PC-3 (cell line): ENCODE results near the gene TMEM81. TPM values are rescaled to one million over a fixed set of nuclear protein-coding genes. Genes with fewer than 3 reads are reported as not detected.

Source experiments
- ATAC-seq: fragments of 200-7000 bp; cut with Tn5 transposase; 2 replicates; pipeline ENCODE4 v1.9.1; 2020; ENCODE audit warnings: mild to moderate bottlenecking, moderate library complexity
- BruUV-seq: library from RNA; stranded (reverse); fragments of 400-500 nt; replicated peaks from 2 replicates; lab custom pipeline; 2021; lab: Mats Ljungman, UMichigan
- CTCF ChIA-PET: fragments of 300-600 bp; sonication (Branson Sonifier 250); formaldehyde crosslinking; loops from one replicate; lab custom pipeline; 2022; ENCODE audit warnings: antibody characterized with exemption; lab: Charles Lee
- POLR2A ChIA-PET: fragments of 300-600 bp; sonication (Branson Sonifier 250); formaldehyde crosslinking; loops from one replicate; lab custom pipeline; 2022; ENCODE audit warnings: antibody characterized with exemption; ENCODE audit not compliant: unreplicated experiment; lab: Charles Lee
- DNase-seq: peaks from one replicate; pipeline ENCODE4 v3.0.0-alpha.2; 2015
- H2AFZ ChIP-seq: fragments of 300-600 bp; sonication (generic); 2 replicates; pipeline ENCODE4 v1.6.0; 2016; ENCODE audit warnings: antibody characterized with exemption, low read length
- H3F3A ChIP-seq: fragments of 300-600 bp; sonication (generic); one replicate; pipeline ENCODE4 v1.6.0; 2017; ENCODE audit warnings: antibody characterized with exemption, low read length, control low read depth, mild to moderate bottlenecking; ENCODE audit not compliant: unreplicated experiment
- H3K27ac ChIP-seq: fragments of 300-600 bp; sonication (generic); 2 replicates; pipeline ENCODE4 v1.5.1; 2016; ENCODE audit warnings: mild to moderate bottlenecking, low read length
- H3K27me3 ChIP-seq: fragments of 300-600 bp; sonication (generic); 2 replicates; pipeline ENCODE4 v1.6.1; 2016; ENCODE audit warnings: low read length, mixed read lengths
- H3K36me3 ChIP-seq: fragments of 300-600 bp; sonication (generic); 2 replicates; pipeline ENCODE4 v1.6.1; 2016; ENCODE audit warnings: low read depth, mixed run types, low read length, mixed read lengths
- H3K4me1 ChIP-seq: fragments of 300-600 bp; sonication (generic); 2 replicates; pipeline ENCODE4 v1.5.1; 2016; ENCODE audit warnings: low read length; ENCODE audit not compliant: insufficient read depth
- H3K4me2 ChIP-seq: fragments of 300-600 bp; sonication (generic); 2 replicates; pipeline ENCODE4 v1.6.0; 2016; ENCODE audit warnings: low read length
- H3K4me3 ChIP-seq: fragments of 300-600 bp; sonication (generic); 2 replicates; pipeline ENCODE4 v1.5.1; 2016; ENCODE audit warnings: mild to moderate bottlenecking, low read length, mixed read lengths
- H3K79me2 ChIP-seq: fragments of 300-600 bp; sonication (generic); 2 replicates; pipeline ENCODE4 v1.6.1; 2017; ENCODE audit warnings: low read length, mixed read lengths
- H3K9ac ChIP-seq: fragments of 300-600 bp; sonication (generic); 2 replicates; pipeline ENCODE4 v1.6.0; 2016; ENCODE audit warnings: mild to moderate bottlenecking, low read length
- H3K9me2 ChIP-seq: fragments of 300-600 bp; sonication (generic); replicated peaks from 2 replicates; pipeline ENCODE4 v1.6.1; 2016; ENCODE audit warnings: mixed run types, low read length, mixed read lengths
- H3K9me3 ChIP-seq: fragments of 300-600 bp; sonication (generic); 2 replicates; pipeline ENCODE4 v1.6.1; 2016; ENCODE audit warnings: low read length, mixed read lengths
- H4K20me1 ChIP-seq: fragments of 300-600 bp; sonication (generic); 2 replicates; pipeline ENCODE4 v1.6.1; 2016; ENCODE audit warnings: low read length, mixed read lengths
- CTCF ChIP-seq: fragments of 300-600 bp; sonication (generic); conservative IDR thresholded peaks from 2 replicates; pipeline ENCODE4 v1.5.1; 2017; ENCODE audit warnings: antibody characterized with exemption, low read depth, mild to moderate bottlenecking, low read length
- EZH2 ChIP-seq: fragments of 300-600 bp; sonication (generic); IDR thresholded peaks from one replicate; pipeline ENCODE4 v1.6.1; 2017; ENCODE audit warnings: antibody characterized with exemption, mild to moderate bottlenecking, low read length; ENCODE audit not compliant: unreplicated experiment
- EZH2phosphoT487 ChIP-seq: fragments of 300-600 bp; sonication (generic); IDR thresholded peaks from 2 replicates; pipeline ENCODE4 v1.6.1; 2018; ENCODE audit warnings: mild to moderate bottlenecking, antibody characterized with exemption, low read length, borderline replicate concordance
- intact Hi-C: fragments of 100-400 bp; cut with micrococcal nuclease; formaldehyde crosslinking; loops from 2 replicates; pipeline ENCODE4 v1.9.0; 2023
- total RNA-seq: library from RNA; depleted of rRNA; stranded (reverse); fragments of >200 nt; gene quantifications from 2 replicates; pipeline ENCODE4 v1.2.3, GENCODE V29; 2014

TMEM81 gene
- total RNA-seq, 1 experiment from 2014 or later = 6.3 TPM

- H3K9me2 ChIP-seq = no peaks in the 10 kb centered on the region
- H3K27ac ChIP-seq = no peak overlapping the region
- BruUV-seq = no TSS peak
- H3K36me3 ChIP-seq = no peaks in the 10 kb centered on the region
- H3K4me2 ChIP-seq = no peak overlapping the region
- H3K4me1 ChIP-seq = no peaks in the 10 kb centered on the region
- H3K79me2 ChIP-seq = no peaks in the 10 kb centered on the region
- ChIA-PET POLR2A (no interaction called here), CTCF (no interaction called here)
- H3F3A ChIP-seq = no peaks in the 10 kb centered on the region
- no peaks in the 10 kb centered on the region for H3K27me3 ChIP-seq
- H2AFZ ChIP-seq = no peak overlapping the region
- no peak for DNase-seq
- ATAC-seq = no peak
- intact Hi-C loops = no loop called here
- H4K20me1 ChIP-seq = no peaks in the 10 kb centered on the region
- no peaks in the 10 kb centered on the region for H3K9me3 ChIP-seq
- no peak overlapping the region for H3K4me3 ChIP-seq
- TF ChIP-seq EZH2 = no peak
- no peak for TF ChIP-seq CTCF
- no peak overlapping the region for H3K9ac ChIP-seq
These were observed 45.3 kb upstream of the TMEM81 start for GRCh38 chr1:205129447-205130029.

GRCh38 chr1:205128050-205128449 is 43.8 kb upstream of the TMEM81 start:
- Histone ChIP-seq H3K4me2 (no peak overlapping the region), H3F3A (no peaks in the 10 kb centered on the region), H2AFZ (no peak overlapping the region), H3K9me3 (no peaks in the 10 kb centered on the region), H3K27ac (no peak overlapping the region), H3K4me1 (peaks cover 1% of the 10 kb centered on the region; the same call in 1 of the 2 replicates), H3K27me3 (no peaks in the 10 kb centered on the region), H3K79me2 (no peaks in the 10 kb centered on the region), H3K9me2 (no peaks in the 10 kb centered on the region), H4K20me1 (no peaks in the 10 kb centered on the region), H3K9ac (no peak overlapping the region), H3K36me3 (no peaks in the 10 kb centered on the region), H3K4me3 (no peak overlapping the region)
- BruUV-seq = no TSS peak
- no peak for ATAC-seq
- TF ChIP-seq EZH2 (no peak), EZH2phosphoT487 (no peak), CTCF (no peak)
- CTCF ChIA-PET = no interaction called here
- POLR2A ChIA-PET = no interaction called here
- DNase-seq = no peak
- intact Hi-C loops = no loop called here

- intact Hi-C loops = no loop called here
- Histone ChIP-seq H3F3A (no peaks in the 10 kb centered on the region), H2AFZ (no peak overlapping the region), H3K79me2 (no peaks in the 10 kb centered on the region), H4K20me1 (no peaks in the 10 kb centered on the region), H3K9me3 (no peaks in the 10 kb centered on the region), H3K4me1 (peaks cover 5% of the 10 kb centered on the region; the same call in 1 of the 2 replicates), H3K27ac (no peak overlapping the region), H3K27me3 (no peaks in the 10 kb centered on the region), H3K36me3 (no peaks in the 10 kb centered on the region), H3K9ac (no peak overlapping the region), H3K9me2 (no peaks in the 10 kb centered on the region), H3K4me2 (no peak overlapping the region), H3K4me3 (no peak overlapping the region)
- TF ChIP-seq EZH2 (no peak), CTCF (no peak), EZH2phosphoT487 (no peak)
- no peak for DNase-seq
- CTCF ChIA-PET = no interaction called here
- ATAC-seq = no peak
- POLR2A ChIA-PET = no interaction called here
- BruUV-seq = no TSS peak
These were observed 43.4 kb upstream of the TMEM81 start for GRCh38 chr1:205127646-205128045.
